PC-3 (cell line): ENCODE results near the gene PFKFB3.

Source experiments
- EZH2 ChIP-seq: fragments of 300-600 bp; sonication (generic); IDR thresholded peaks from one replicate; pipeline ENCODE4 v1.6.1; 2017; ENCODE audit warnings: antibody characterized with exemption, mild to moderate bottlenecking, low read length; ENCODE audit not compliant: unreplicated experiment
- EZH2phosphoT487 ChIP-seq: fragments of 300-600 bp; sonication (generic); IDR thresholded peaks from 2 replicates; pipeline ENCODE4 v1.6.1; 2018; ENCODE audit warnings: mild to moderate bottlenecking, antibody characterized with exemption, low read length, borderline replicate concordance
- TF ChIP-seq, protein P1 (sequence below): fragments of 300-600 bp; sonication (generic); conservative IDR thresholded peaks from 2 replicates; pipeline ENCODE4 v1.5.1; 2017; ENCODE audit warnings: antibody characterized with exemption, low read depth, mild to moderate bottlenecking, low read length

DNA sequence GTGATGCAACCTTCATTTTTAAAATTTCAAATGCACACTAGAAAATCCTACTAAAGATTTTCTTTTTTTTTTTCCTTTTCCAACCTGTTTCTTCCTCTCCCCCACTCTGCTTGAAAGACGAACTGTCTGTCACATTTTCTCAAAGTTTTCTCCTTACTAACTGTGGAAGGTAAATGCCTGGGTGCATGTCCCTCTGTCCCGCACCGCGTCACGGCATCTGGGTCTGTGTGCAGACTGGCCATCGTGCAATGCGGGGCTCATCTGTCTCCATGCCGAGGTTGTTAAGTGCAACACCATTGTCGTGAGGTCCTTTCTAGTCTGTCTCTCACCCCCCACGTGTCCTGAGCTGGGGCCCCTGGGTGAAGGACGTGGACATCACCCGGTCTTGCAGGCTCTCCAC lies 28.4 kb downstream of the PFKFB3 start:
- no peak for TF ChIP-seq EZH2
- no peak for TF ChIP-seq EZH2phosphoT487
- TF ChIP-seq, protein P1, sequence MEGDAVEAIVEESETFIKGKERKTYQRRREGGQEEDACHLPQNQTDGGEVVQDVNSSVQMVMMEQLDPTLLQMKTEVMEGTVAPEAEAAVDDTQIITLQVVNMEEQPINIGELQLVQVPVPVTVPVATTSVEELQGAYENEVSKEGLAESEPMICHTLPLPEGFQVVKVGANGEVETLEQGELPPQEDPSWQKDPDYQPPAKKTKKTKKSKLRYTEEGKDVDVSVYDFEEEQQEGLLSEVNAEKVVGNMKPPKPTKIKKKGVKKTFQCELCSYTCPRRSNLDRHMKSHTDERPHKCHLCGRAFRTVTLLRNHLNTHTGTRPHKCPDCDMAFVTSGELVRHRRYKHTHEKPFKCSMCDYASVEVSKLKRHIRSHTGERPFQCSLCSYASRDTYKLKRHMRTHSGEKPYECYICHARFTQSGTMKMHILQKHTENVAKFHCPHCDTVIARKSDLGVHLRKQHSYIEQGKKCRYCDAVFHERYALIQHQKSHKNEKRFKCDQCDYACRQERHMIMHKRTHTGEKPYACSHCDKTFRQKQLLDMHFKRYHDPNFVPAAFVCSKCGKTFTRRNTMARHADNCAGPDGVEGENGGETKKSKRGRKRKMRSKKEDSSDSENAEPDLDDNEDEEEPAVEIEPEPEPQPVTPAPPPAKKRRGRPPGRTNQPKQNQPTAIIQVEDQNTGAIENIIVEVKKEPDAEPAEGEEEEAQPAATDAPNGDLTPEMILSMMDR, result no peak
